GM21825 (cell line): ENCODE results near the gene NIT1.
A peak's percentile ranks its signal among the peaks of the same experiment; 100 is the strongest.
"Not testable (repeated sequence)": the region's sequence is repeated elsewhere in the genome, so short reads cannot be mapped to it uniquely, and the experiment has no call there.

Experiments used
- ATAC-seq: cut with Tn5 transposase; IDR thresholded peaks from one replicate; pipeline ENCODE4 v1.9.1; 2021; ENCODE audit warnings: mild to moderate bottlenecking, moderate library complexity; ENCODE audit not compliant: unreplicated experiment

NIT1 gene

DNA sequence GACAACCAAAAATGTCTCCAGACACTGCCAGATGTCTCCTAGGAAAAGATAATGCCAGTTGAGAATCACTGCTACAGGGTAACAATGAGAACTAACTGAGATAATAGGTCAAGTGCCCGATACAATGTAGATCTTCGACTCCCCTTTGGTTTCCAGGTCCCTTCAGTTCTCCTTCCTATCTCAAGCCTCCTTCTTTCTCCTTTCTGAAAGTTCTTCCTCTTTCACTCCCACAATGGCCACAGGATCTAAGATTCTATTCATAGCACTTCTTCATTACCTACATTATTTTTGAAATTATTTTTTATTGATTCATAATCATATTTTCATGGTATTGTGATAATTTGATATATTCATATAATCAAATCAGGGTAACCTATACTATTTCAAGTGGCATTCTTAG is 6.4 kb upstream of the NIT1 start:
- ATAC-seq = no peak

DNA sequence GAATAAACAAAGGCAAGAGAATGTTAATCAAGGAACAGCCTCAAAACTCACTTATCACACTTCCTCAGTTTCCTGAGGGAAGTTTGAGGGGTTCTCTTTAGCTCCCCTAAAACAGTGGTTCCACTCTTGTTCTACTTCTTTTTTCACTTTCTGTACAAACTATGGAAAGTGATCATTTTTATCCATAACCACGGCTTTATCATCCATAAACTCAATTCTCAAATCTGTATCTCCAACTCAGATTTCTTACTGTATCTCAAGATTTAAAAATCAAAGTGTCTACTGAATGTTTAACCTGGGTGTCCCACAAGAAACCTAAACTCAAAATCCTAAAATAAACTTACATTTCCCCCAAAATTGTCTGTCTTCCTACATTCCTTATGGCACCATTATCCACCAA is 4.0 kb upstream of the NIT1 start:
- no peak for ATAC-seq

DNA sequence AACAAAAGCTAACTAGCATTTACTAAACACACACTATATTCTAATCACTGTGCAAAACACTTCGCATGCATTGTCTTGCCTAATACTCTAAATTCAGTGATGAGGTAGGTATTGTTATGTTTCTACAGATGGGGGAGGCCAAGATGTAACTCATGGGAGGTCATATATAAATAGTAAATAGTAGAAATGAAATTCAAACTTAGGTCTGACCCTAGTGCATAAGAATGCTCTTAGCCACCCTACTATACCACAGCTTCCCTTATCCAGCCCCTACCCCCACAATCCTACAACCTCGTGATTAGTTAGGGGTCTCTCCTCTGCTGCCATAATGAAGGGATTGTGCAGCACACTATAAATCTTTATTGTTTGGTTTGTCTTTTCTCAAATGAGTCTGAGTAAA is 3.3 kb upstream of the NIT1 start:
- no peak for ATAC-seq

DNA sequence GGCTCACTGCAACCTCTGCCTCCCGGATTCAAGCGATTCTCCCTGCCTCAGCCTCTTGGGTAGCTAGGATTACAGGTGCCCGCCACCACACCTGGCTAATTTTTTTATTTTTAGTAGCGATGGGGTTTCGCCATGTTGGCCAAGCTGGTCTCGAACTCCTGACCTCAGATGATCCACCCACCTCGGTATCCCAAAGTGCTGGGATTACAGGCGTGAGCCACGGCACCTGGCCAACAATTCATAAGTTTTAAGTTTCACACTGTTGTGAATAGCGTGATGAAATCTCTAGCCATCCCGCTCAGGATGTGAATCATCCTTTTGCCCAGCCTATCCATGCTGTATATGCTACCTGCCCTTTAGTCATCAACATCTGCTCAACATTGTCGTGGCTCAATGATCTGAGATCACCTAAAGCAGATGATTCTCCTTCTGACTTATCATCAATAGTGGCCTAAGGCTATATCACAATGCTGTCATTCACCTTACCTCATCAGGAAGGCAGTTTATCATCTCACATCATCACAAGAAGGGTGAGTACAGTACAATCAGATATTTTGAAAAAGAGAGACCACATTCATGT is 2.7 kb upstream of the NIT1 start:
- no peak for ATAC-seq

DNA sequence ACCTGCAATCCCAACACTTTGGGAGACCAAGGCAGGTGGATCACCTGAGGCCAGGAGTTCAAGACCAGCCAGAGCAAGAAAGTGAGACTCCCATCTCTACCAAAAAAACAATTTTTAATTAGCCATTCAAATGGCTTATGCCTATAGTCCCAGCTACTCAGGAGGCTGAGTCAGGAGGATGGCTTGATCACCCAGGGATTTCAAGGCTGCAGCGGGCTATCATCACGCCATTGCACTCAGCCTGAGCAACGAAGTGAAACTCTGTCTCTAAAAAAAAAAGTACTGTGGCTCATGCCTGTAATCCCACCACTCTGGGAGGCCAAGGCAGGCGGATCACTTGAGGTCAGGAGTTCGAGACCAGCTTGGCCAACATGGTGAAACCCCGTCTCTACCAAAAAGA is 1.9 kb upstream of the NIT1 start:
- not testable (repeated sequence) for ATAC-seq

DNA sequence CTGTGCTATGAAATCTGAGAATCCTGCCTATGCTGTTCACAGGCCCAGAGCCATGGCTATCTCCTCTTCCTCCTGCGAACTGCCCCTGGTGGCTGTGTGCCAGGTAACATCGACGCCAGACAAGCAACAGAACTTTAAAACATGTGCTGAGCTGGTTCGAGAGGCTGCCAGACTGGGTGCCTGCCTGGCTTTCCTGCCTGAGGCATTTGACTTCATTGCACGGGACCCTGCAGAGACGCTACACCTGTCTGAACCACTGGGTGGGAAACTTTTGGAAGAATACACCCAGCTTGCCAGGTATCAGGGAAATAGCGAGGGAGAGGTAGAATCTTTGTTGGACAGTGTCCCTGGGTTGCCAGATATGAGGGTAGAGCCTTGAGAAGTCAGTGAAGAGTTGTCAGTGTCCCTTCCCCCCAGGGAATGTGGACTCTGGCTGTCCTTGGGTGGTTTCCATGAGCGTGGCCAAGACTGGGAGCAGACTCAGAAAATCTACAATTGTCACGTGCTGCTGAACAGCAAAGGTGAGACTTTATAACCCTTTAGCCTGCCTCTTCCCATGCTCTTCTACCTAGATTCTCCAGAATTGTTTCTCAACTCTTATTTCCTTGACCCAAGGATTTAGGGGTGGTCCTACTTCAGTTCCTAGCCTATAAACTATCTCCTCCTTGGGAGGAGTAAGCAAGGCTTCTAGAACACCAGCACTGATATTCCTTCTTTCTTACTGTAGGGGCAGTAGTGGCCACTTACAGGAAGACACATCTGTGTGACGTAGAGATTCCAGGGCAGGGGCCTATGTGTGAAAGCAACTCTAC is 1.4 kb downstream of the NIT1 start:
- no peak for ATAC-seq

DNA sequence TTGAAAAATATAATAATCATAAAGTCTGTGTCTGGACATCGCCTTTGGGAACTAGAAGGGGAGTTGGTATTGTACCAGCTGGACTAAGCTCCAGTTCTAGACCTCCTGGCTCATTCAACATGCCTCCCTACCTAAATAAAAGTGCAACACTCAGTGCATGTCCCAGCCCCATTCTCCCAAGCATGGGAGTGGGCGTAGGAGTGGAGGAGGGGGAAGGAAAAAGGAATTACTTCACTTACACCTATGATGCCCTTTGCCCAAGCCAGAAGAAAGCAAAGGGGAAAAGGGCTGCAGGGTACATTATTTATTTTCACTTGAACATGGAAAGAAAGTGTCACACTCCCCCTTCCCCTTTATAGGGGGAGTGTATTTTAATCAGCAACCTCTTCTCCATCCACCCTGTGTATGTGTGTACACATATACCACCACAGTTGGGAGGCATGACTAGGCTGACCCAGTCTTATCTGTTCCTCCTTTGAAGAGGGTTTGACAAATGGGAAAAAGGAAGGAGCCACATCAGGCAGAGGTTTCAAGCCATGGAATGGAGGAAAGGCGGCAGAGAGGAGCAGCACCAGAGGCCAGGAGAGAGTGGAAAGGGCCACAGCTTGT is 3.2 kb downstream of the NIT1 start:
- no peak for ATAC-seq

DNA sequence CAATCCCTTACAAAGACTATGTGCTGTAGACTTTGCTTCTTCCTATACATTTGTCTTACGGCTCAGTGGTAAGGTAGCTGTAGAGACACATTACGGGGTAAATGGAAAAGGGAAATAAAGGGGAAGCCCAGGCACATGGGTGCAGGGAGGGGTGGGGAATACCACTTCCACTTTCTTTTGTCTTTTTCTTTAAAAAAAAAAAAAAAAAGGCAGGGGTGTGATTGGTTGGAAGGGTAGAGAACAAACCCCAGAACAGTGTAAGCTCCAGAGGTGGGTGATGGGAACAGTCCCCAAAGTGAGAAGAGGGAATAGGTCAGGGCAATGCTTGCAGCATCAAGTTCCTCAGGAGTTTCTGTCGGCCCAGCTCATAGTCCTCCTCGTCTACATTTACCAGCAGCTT is 3.9 kb downstream of the NIT1 start:
- ATAC-seq = no peak

DNA sequence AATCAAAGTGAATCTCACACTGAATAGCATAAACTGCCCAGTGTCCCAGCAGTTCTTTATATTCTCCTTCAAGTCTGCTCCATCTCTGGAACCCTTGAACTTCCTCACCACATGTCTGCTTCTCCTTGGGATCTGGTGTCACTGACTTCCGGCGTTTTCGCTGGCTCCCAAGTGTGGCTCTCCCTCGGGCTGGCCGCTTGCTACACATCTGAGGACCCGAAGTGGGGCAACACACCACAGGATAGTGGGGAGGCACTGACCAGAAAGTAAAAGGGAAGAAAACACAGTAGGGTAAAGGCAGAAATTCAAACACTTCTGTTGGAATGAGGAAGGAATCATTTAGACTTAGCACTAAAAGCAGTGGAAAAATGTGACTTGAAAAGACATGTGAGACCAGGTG is 5.1 kb downstream of the NIT1 start:
- ATAC-seq = no peak

DNA sequence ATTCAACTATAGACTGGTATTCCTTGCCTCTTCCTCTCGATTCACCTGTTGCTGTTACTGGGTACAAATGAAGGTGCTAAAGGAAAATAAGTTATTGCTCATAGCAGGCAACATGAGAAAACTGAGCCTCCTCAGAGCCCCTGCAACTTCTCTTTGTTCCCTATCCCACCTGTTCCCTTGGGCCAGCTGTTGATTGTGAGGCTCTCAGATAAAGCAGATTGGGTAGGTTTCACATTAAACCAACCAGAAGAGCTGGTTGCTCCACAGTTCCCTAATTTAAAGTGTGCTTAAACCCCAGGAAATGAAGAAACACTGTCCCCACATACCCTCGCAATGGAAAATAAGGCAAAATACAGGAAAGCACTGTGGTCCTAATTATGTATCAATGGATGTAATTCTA is 9.7 kb downstream of the NIT1 start:
- ATAC-seq = no peak

DNA sequence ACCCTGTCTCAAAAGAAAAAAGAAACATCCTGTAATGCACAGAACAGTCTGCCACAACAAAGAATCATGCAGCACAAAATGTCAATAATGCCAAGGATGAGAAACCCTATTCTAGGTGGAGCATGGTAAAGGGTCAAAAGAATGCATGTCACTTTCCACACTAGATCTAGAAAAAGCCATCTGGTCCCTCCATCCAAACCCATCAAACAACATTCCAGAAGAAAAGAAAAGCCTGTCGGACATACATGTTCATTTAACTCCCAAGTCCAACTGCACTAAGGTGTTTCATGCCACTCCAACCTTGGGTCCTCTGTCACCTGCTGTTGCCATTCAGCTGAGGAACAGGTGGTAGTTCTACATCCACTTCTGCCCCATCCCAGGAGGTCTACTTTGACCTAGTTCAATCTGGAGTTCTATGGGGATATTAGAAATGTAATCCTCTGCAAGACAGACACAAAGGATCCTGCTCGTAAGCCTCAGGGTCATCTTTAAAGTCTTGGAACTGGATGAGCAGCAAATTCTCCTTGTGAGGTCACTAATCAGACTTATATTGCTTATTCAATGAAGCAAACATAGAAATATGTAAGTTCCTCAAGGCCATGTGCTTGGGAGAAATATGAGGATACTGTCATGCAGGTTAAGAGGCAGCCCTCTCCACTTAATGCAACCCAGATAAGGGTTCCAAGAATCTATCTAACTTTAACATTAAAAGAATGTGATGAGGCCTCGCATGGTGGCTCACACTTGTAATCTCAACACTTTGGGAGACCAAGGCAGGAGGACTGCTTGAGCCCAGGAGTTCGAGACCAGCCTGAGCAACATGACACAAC is 10.9 kb downstream of the NIT1 start:
- ATAC-seq = no peak

DNA sequence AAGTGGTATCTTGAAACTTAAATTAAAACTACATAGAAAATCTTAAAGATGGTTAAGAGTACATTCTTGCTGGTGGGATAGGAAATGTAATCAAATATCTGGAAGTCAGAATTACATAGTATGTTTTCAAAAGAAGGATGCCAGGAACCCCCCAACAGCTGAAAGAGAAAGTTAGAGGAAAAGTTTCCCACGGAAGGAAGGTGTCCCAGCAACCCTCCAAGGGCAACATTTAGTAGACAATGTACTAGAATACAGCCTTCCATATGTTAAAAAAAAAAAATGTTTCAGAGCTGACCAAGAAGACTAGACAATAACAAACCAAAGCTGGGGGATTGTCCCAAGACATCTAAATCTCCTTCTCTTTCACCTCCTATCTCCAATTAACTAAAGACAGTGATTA is 12.4 kb downstream of the NIT1 start:
- ATAC-seq = no peak

DNA sequence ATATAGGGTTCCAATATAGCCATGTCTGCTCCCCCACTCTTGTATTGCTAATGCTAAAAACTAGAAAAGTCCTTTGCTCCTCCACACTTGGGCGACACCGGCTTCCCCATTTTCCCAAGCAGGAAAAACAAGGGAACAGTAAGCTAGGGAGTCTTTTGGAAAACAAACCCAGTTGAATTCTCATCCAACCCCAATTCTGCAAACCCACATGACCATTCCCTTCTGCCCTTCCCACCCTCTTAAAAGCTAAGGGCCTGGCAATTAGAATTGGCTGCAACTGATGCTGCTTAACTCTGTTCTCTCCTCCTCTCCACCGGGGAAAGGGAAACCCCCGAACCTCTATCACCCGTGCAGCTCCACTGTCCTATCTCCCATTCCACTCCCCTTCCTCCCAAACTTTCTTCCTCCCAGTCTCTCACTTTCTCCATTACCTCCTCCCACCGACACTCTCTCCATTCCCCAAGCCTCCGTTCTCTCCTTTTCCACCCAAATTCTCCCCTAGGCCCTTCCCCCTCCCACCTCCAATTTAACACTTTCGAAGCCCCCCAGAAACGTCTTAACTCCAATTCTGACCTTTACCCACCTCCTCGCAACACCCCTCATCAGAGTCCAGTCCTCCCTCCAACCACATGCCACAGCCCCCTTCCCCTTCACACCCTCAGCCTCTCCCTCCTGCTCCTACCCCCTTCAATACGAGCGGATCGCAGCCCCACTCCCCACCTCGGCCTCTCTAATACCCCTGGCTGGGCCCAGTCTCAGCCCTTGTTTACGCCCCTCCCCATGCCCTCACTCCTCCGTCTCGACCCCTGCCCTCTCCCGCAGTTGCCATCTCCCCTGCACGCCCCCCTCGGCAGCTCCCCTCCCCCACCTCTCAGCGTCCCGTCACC is 13.9 kb downstream of the NIT1 start:
- ATAC-seq = no peak

DNA sequence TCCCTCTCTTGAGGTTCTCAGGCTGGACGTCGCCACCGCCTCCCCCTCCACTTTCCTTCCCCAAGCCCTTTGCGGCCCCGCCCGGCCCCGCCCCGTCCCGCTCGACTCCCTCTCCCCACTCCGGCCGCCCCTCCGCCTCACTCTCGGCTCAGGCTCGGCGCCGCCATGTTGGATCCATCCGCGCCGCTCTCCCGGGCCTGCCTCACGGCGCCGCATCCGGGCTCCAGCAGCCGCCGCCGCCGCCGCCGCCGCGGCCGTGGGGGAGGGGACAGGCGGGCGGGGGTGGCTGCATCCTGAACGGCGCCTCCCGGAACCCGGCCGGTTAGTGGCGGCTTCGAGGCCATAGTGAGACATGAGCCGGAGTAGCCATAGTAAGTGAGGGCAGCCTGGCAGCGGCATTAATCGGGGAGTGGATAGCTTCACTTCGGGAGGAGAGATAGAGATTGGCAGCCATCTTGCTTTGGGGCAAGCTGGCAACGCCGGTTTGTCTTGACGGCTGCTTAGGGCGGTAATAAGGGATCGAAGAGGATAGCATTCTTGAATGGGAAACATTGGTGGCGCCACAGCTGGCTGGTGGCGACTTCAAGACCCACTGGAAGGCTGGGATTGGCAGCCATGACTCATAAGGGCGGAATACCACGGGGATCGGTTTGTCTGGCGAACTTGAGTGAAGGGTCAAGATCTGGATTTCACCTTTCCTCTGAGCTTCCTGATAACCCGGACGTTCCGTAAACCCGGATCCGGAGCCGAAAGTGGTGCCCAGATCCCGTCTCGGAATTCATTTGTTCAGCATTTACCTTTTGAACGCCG is 14.7 kb downstream of the NIT1 start, which contains the start of gene DEDD:
Gene DEDD (minus strand): TSS at position 258 of the 810 bp plus-strand sequence. CDS start 8,205 bp downstream, outside the sequence.
- ATAC-seq = peak; percentile 87

DNA sequence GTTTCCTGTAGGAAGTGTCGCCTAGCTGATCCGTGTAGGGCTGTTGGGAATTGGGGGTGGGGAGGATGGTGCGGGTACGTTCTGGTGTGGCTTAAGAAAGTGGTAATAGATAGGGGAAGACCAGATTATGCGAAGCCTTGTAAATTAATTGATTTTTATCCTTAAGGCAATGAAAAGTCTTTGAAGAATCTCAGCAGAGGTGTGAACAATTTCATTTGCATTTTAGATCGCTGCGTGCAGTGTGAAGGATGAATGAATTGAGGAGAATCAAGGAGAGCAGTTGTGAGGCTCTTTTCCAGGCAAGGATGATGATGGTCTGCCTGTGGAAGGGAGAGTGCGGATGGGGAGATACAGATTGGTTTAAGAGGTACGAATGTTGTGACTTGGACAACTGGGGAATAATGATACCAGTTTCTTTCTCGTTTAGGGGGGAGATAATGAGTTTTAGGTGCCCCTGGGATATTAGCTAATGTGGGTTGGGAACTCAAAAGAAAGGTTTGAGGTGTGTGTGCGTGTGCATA is 15.4 kb downstream of the NIT1 start:
- ATAC-seq = peak; percentile 14

DNA sequence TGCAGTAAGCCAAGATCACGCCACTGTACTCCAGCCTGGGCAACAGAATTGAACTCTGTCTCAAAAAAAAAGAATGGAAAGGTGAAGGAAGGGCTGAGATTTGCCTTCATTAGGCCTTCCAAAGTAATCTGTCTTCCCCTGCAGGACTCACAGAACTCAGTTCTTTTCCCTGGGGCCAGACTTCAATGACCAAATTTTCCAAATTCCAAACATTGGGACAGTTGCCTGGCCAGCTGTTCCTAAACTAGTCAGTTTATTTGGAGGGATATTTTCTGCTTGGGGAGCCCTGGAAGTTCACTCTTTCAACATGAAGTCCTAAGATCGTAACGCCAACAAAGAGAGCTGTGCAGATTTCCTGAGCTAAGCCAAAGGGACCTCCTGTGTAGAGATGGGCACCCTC is 20.0 kb downstream of the NIT1 start:
- ATAC-seq = no peak

DNA sequence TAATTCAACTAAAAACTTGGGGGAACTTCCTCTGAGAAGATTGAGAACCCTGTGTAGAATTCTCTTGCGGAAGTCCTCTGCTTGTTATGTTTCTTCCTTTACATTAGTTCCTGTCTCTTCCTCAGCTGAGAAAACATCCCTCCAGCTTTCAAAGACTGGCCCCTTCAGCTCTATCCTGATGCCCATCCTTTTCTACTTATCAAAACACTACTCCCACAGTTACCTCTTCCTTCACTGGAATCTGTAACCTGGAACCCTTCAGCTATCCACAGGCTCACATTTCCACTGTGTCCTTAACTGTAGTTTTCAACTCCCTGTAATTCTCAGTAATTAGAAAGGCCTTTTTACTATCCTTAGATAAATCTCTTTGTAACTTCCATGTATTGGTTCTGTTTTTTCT is 20.5 kb downstream of the NIT1 start:
- no peak for ATAC-seq

DNA sequence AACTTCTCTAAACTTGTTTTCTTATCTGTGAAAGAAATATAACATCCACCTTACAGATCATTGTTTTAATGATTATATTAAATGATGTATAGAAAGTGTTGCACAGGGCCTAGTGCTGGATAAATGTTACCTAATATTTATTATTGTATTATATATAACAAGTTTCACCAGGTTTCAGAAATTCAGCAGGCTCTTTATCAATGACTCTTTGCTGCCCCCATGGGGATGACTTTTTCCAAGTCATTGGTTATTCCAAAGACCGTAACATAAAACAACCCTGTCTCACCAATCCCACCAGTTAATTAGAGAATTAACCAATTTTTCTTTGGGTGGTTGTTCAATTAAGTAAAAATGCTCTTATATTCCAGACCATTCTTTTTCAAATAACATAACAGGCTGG is 21.9 kb downstream of the NIT1 start:
- ATAC-seq = no peak

DNA sequence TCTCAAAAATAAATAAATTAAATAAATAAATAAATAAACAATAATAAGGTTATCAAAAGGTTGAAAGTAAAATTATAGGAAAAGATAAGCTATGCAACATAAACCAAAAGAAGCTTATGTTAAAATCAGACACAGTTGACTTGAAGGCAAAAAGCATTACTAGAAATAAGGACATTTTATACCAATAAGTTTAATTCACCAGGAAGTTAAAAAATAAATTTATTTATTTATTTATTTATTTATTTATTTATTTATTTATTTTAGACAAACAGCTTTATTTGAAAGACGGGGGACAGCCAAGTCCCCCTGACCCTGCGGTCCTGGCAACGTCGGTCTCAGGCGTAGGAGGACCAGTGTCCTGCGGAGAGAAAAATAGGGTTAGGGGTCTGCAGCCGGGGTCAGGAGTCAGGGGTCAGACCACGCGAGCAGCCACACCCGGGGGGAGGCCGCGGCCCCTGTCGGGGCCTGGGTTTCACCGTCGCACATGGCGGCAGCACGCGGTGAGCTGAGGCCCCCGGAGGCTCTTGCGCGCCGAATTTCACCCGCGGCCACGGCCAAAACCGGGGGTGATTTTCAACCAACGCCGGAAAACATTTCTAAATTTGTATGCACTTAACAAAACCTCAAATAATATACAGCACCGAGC is 23.0 kb downstream of the NIT1 start:
- ATAC-seq = no peak
